Endothelial cell of umbilical vein (primary cell): ENCODE measurements around the gene DNMT1.

ENCODE experiments used
- EZH2 ChIP-seq: IDR thresholded peaks from 2 replicates; pipeline ENCODE4 v1.6.1; 2012; ENCODE audit warnings: borderline replicate concordance, low read depth, mild to moderate bottlenecking, moderate library complexity, low read length, inconsistent platforms; ENCODE audit not compliant: severe bottlenecking
- MYC ChIP-seq: IDR thresholded peaks from one replicate; pipeline ENCODE4 v1.6.1; 2011; ENCODE audit warnings: mild to moderate bottlenecking, low read depth, low read length
- TF ChIP-seq, protein P1 (sequence below), 2 donors: IDR thresholded peaks; 1 replicate in 1 of 2; 2 replicates in 1 of 2; pipeline ENCODE4 v1.5.1; 2011; ENCODE audit warnings: low read length in 2 of 2, mild to moderate bottlenecking in 2 of 2, moderate library complexity in 2 of 2, control low read depth in 1 of 2, inconsistent platforms in 1 of 2, low read depth in 1 of 2; ENCODE audit not compliant: insufficient read depth in 1 of 2; ENCODE audit errors: extremely low read depth in 1 of 2

DNA sequence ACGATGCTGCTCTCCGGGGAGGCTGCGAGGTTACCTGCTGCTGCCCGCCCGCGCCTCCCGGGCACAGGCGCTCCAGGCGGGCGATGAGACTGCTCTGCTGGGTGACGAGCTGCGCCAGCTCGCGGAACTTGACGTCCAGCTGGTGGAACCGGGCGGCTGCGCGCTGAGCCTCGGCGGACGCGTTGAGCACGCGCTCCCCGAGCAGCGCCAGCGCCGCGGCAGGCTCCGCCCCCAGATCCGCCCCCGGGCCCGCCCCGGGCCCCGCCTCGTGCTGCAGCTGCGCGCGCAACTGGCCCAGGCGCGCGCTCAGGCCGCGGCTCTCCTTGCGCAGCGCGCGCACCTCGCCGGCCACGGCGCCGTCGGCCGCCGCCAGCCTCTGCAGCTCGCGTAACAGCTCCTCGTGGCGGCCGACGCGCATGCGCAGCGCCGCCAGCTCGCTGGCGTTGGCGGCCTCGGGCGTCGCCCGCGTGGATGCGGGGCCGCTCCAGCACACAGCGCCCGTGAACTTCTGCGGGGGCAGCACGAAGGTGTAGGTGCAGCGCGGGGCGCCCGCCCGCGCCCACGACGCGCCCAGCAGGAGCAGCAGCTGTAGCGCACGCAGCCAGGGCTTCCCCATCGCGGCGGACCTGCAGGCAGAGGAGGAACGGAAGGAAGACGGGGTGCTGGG is 98.7 kb downstream of the DNMT1 start:
- TF ChIP-seq, protein P1, sequence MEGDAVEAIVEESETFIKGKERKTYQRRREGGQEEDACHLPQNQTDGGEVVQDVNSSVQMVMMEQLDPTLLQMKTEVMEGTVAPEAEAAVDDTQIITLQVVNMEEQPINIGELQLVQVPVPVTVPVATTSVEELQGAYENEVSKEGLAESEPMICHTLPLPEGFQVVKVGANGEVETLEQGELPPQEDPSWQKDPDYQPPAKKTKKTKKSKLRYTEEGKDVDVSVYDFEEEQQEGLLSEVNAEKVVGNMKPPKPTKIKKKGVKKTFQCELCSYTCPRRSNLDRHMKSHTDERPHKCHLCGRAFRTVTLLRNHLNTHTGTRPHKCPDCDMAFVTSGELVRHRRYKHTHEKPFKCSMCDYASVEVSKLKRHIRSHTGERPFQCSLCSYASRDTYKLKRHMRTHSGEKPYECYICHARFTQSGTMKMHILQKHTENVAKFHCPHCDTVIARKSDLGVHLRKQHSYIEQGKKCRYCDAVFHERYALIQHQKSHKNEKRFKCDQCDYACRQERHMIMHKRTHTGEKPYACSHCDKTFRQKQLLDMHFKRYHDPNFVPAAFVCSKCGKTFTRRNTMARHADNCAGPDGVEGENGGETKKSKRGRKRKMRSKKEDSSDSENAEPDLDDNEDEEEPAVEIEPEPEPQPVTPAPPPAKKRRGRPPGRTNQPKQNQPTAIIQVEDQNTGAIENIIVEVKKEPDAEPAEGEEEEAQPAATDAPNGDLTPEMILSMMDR (IDR thresholded peaks at IDR 0.05; ENCODE audit: extremely low read depth in 1 of 2, insufficient read depth in 1 of 2, low read depth in 1 of 2, low read length in 2 of 2), result no peak
- TF ChIP-seq MYC (no peak), EZH2 (no peak)
